Measurements from ENCODE around the gene FAM184B.
A peak's percentile ranks its signal among the peaks of the same experiment; 100 is the strongest.

Gene FAM184B

DNA sequence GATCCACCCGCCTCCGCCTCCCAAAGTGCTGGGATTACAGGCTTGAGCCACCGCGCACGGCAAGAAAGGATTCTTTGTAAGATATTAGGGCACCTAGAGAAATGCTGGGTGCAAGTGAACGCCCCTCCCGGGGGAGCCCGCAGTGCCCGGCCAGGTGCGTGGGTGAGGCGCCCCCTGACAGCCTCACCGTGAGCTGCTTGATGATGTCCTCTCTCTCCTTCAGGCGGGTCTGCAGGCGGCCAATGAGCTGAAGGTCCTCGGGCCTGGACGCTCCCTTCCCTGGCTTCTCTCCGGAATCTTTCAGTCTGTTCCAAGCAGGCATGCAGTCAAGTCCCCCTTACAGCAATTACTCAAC, 145.1 kb downstream of the FAM184B start:
- no peak for DNase-seq (ENCODE audit: low read depth in 2 of 2)

DNA sequence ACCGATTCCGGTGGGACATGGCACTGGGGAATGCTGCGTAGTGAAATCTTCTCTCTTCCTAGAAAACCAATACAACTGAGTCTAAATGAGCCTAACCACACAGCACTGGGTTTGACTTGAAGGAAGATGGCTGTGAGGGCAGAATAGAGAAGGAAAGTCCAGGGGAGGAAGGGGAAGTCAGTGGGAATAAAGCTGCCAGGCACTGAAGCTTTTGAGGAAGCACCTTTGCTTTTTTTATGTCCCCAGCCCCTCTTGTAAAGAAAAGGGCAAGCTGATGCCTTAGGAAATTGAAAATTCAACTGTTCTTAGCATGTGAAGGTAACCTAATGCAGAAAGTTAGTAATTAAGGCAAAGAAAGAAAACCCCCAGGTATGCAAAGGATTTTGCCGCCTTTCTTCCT, 146.4 kb downstream of the FAM184B start:
- no peak for DNase-seq (ENCODE audit: low read depth in 2 of 2)

DNA sequence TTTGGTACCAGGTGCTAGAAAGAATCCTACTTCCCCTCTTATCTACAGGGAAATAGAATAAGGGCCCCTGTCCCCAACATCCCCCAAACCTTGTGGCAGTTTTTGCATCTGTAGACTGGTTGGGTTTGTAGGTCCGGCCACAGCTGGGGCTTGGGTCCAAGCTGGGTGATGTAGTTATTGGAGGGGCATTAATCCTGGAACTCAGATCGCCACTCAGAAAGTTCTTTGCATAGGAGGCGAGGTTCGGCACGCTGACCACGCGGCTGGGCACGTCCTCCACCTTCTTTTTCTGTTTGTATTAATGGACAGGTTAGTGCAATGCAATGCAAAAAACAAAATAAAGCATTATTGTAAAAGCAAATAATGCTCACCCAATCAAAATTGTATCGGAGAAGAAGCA, 147.8 kb downstream of the FAM184B start:
- no peak for DNase-seq (ENCODE audit: low read depth in 2 of 2)

DNA sequence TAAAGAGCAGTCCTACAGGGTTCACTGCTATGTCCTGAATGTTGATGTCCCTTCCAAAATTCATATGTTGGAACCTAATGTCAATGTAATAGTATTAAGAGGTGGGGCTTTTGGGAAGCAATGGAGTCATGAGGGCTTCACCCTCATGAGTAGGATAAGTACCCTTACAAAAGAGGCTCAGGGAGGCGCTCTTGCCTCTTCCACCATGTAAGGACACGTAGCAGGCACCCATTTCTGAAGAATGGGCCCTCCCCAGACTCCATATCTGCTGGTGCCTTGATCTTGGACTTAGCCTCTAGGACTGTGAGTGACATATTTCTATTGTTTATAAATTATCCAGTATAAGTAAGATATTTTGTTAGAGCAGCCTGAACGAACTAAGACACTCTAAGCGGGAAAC, 151.2 kb downstream of the FAM184B start:
- no peak for DNase-seq (ENCODE audit: low read depth in 2 of 2)

DNA sequence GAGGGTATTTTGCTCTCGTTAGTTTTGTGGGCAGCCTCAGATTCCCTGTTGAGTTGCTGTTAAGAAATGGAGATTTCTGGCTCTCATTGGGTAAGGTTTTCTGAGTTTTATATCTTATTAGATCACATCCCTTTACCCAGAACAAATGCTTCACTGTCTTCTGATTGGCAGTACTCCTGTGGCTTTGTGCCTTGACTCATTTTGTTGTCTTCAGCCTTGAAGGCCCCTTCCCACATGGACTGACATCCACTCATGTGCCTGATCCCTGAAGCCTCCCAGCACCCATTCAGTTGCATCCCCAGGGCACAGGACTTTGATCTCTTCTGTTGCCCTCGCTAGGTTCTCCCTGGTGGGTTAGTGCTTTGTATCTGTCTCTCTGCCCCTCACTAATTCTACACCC, 156.6 kb downstream of the FAM184B start:
- no peak for DNase-seq (ENCODE audit: low read depth in 2 of 2)

DNA sequence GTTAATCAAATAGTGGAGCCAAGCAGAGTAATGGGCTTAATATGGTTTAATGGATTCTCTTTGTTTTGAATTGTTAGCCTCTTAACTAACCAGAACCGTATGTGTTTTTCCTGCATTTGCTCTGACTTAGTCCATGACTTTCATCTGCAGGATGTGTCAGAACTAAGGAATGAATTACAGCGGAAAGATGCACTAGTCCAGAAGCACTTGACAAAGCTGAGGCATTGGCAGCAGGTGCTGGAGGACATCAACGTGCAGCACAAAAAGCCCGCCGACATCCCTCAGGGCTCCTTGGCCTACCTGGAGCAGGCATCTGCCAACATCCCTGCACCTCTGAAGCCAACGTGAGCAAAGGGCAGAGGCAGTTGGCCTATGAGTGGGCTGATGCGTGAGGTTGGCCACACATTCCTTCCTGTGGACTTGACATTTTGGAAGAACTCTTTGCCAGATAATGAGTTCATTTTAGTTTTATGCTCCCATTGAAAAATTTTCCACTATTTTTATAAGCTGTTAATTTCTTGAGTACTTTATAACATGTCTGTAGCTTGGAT, 157.9 kb downstream of the FAM184B start:
- DNase-seq (ENCODE audit: low read depth in 2 of 2), result no peak

DNA sequence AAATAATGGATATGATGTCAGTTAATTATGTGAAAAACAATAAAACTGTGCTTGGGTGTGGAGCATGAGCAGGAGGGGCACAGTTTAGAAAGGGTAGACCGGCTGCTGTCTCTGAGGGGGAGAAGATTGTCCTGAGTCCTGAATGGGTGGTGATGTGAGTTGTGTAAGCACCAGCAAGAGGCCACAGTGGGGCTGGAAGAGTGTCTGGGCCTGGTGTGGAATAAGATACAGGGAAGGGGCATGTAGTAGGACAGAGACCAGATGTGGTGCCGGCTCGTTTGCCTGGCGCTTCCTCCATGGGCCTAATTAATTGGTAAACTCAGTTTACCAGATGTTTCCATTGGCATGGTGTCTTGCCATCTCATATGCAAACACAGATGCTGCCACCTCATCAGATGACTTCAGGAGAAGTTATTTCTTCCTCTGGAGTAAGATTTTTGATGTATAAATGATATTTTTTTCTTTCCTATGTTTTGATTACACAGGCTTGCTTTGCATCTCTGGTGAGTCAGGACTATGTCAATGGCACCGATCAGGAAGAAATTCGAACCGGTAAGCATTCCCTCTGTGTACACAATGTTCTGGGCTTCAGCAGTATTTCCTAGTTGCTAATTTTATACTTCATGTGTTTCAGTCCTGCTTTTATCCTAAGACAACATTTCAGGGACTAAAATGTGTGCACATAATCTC, 161.9 kb downstream of the FAM184B start:
- DNase-seq (ENCODE audit: low read depth in 2 of 2), result no peak

DNA sequence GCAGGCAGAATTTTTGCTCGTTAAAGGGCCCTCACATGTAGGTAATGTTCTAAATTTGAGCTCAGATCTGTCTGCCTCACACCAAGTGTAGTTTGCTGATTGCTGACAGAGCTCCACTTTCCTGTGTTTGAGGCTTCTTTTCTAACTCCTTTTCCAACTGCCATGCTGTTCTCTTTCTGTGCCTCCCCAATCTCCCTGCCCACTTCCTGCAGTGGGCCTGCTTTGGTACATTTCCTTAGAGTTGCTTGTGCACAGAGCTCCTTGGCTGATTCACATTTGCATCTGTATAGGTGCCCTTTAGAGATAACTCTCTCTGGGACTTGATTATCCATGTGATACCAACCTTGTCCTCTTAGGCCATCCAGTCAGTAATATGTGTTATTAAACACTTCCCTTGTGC, 162.5 kb downstream of the FAM184B start:
- no peak for DNase-seq (ENCODE audit: low read depth in 2 of 2)

DNA sequence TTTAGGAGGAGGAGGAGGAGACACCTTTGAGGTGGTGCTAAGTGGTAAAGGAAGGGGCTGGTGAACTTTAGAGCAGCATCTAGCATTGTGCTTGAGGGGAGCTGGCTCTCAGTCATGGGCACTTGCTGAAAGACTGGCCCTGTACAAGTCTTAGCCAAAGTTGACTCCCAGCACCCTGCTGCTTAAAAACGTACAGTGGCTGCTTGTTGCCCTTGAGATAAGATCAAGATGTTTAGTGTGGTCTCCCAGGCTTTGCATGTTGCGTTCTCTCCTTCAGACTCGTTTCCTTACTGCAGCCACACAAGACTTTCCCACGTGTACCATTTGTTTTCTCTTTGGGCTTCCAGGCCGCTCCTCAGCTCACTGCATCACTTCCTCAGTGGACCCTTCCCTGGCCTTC, 165.1 kb downstream of the FAM184B start:
- DNase-seq (ENCODE audit: low read depth in 2 of 2), result no peak

DNA sequence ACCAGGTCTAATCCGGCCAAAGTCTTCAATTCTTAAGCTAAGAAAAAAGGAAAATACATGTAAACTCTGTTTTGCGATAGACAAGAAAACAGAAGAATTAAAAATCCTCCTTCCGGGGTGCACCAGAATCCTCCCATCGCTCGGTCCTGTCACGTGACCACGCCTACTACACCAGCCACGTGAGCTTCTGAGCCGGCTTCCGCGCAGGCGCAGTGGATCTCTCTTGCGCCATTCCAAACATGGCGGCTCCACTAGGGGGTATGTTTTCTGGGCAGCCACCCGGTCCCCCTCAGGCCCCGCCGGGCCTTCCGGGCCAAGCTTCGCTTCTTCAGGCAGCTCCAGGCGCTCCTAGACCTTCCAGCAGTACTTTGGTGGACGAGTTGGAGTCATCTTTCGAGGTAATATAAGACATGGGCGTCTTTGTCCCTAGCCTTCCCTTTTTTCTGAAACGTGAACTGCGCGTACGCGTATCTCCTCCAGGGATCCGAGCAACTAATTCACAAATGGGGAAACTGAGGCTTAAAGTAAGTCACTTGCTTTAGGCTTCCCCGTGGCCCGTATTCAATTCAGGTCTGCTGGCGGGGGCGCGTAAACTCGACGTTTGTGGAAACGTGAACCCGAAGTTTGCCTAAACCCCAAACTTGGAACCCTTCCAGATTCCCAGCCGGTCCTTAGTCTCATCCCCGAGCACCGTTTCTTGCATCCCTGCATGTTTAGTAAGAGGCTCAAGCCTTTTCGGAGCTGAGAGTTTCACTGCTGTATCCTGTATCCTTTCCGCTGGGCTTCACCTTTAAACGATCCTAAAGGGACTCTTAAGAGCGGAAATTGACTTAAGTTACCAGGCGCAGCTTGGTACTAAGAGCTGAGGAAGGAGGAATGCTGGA, 166.8 kb downstream of the FAM184B start, which contains the start of gene MED28:
MED28 (plus strand) TSS at position 226 of the 884 bp plus-strand sequence; CDS start at position 240, 14 bp downstream.
- peak; percentile 93 to 95 for DNase-seq (ENCODE audit: low read depth in 2 of 2)

DNA sequence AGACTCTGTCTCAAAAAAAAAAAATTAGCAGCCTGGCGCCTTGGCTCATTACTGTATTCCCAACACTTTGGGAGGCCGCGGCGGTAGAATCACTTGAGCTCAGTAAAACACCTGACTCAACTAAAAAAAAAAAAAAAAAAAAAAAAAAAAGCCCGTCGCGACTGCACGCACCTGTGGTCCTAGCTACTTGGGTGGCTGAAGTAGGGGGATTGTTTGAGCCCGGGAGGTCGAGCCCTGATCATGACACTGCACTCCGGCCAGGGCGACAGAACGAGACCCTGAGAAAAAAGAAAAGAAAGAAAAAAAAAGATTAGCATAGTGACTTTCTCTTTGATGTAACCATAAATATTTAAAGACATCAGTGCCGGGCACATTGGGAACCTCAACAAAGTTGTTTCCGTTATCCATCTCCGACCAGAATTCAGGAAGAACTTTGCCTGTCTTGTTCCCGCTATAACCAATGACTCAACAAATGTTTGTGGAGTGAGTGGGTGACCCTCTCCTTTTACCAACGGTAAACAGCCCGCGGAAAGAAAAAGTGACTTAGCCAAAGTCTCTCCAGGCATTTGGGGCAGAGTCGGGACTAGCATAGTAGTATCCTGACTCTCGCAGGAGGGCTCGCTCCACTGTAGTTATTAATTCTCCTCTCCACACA, 167.5 kb downstream of the FAM184B start:
- no peak for DNase-seq (ENCODE audit: low read depth in 2 of 2)

DNA sequence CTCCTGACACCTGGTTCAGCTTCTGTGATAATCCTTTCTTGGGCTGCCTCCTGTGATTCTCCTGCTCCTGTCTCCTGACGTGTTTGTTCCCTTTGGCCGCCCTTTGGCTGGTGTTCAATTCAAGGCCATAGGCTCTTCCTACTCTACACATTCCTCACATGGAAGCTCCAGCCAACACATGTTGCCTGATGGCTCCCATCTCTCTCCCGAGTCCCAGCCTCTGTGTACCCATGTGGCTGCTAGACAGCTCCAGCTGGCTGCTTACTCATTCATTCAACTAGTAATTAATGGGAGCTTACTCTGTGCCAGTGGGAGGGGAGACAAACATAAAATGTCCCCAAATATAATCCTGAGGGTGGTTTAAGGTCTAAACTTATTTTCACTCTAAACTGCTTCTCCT, 176.2 kb downstream of the FAM184B start:
- DNase-seq (ENCODE audit: low read depth in 2 of 2), result no peak

DNA sequence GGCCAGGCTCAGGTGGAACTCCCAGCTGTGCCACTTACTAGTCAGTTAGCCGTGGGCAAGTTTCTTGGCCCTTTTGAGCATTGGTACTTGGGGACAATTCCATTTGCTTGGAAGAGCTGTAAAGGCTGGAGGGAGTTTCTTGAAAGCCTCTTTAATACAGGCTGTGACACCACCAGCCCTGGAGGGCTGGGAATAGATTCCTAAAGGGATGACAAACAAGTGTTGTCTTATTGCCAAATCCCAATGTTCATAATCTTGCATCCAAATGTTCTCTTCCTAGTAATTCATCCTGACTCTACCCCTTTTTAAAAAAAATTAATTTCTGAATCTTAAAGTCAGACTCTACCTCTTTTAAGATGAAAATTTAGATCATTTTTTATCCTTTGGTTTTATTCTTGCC, 181.6 kb downstream of the FAM184B start:
- no peak for DNase-seq (ENCODE audit: low read depth in 2 of 2)

DNA sequence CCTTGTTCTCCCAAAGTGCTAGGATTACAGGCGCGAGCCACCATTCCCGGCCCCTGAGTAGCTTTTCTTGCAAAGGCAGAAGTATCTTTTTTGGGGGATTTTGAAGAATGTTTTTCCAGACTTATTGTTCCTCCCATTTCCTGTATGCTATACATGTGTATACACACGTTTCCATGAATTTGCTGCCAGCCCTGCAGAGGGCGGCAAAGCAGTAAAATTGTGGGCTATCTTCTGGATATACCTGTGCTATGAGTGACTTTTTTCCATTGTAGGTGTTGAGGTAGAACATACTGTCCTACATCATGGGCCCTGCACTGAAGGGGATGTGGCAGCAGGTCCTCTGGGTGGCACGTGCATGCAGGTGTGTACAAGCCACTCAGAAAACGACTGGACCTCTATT, 183.9 kb downstream of the FAM184B start:
- DNase-seq (ENCODE audit: low read depth in 2 of 2), result no peak

DNA sequence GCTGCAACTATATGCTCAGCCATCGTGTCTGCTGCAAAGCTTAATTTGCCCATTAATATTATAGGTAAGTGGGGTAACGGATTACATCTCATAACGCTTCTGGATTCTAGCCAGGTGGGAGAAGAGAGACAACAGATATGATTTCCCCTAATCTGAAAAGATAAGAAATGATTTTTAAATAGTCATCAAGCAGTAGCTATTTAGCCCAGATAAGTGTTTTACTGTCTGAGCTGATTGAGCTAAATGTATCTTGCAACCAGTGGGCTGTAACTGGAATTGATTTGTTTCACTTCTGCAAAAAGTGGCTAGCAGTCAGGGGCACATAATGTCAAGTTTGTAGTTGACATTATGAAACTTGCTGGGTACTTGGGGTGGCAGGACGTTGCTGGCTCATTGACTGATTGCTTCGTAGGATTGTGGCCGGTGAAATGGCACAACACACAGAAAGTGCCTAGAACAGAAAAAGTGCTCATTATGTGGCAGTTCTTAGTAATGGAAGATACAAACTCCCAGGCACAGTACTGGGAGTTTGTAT, 185.9 kb downstream of the FAM184B start:
- DNase-seq (ENCODE audit: low read depth in 2 of 2), result no peak

DNA sequence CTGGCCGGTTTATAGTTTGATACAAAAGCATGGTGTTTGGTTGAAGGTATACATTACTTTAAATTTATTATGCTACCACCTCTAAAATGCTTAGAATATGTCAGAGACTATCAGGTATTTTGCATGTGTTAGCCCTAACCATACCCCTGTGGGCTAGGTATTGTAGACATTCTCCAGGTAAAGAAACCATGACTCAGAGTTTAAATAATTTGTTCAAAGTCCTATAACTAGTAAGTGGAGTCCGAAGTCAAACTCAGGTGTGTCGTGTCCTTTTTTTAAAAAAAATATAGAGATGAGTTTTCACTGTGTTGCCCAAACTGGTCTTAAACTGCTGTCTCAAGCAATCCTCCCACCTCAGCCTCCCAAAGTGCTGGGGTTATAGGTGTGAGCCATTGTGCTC, 192.1 kb downstream of the FAM184B start:
- no peak for DNase-seq (ENCODE audit: low read depth in 2 of 2)

DNA sequence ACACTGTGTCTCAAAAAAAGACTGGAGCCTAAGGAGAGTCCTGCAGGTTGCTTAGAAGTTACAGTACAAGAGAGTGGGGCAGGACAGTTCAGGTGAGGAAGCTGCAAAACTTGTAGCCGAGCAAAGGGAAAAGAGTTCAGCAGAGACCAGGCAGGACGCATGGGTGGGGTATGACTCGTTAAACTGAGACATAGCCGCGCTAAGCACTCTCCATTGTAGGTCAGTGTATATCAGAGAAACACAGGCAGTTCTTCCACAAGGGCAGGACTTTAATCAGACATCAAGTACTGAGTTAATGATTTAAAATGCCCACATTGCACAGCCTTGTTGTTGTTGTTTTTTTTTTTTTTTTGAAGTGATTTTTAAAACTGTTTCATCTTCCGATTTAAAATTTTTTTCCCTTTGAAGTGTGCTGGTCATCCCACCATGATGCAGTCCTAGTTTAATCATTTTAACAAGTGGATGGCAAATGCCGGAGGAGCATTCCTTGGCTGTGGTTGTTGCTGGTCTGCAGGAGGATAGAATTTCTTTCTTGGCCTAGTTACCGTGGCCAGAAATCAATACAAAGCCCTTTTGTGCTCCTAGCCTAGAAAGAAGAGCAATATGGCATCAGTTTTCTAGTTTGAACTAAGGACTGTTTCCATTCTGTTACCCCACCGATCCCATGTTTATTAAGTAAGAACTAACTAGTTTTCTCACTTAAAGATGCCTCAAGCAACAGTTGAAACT, 194.2 kb downstream of the FAM184B start:
- no peak for DNase-seq (ENCODE audit: low read depth in 2 of 2)

DNA sequence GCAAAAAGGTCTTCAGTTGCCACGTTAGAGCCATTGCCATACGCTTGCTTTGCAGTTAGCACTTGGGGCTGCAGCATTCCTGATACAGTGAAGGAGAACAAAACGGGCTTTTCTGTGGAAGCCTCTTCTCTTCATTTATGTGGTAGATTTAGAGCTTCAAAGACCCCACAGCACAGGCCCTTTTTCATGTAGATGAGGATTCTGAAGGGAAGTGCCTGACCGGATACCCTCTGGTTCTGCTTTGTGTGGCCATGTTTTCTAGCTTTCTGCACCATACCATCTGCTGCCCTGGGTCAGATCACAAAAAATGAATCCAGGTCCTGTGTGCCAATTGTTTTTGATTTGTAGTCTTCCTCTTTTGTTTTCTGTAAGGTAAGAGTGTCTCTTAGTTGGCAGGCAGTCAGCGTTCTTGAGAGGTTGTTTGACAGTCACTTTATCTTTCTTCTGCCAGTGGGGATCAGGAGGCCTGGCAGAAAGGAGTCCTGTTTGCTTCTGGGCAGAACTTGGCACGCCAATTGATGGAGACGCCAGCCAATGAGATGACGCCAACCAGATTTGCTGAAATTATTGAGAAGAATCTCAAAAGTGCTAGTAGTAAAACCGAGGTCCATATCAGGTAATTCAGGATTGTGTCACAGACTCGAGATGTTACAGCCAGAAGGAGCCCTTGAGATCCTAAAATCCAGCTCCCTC, 196.8 kb downstream of the FAM184B start:
- no peak for DNase-seq (ENCODE audit: low read depth in 2 of 2)

DNA sequence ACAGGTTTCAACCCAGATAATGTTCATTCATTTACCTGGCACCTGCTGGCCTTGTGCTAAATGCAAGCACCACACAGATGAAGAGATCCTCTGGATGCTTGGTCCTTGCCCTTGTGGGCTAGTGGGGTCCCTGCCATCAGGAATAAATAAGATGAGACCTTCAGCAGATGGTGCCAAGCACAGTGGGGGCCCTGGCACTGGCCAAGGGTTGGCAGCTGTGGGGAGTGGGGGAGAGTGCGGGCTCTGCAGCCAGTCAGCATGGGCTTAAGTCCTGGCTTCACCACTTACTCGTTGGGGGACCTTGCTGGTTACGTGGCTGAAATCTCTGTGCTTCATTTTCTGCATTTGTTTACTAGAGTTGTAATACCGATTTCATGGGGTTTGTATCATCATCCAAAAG, 197.5 kb downstream of the FAM184B start:
- no peak for DNase-seq (ENCODE audit: low read depth in 2 of 2)

DNA sequence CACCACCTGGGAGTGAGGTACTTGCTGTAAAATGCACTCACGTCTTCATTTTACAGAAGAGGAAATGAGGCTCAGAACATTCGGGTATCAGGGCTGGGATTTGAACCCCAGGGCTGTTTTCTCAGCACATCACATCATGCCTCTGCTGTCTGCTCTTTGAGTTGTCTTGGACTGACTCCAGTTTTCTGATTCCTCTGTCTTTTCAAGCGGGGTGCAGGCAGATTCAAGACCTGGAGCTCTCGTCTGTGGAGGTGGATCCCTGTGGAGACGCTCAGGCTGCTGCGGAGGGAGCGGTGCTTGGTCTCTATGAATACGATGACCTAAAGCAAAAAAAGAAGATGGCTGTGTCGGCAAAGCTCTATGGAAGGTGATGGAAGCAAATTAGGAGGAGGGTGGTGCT, 198.1 kb downstream of the FAM184B start:
- DNase-seq (ENCODE audit: low read depth in 2 of 2), result no peak

DNA sequence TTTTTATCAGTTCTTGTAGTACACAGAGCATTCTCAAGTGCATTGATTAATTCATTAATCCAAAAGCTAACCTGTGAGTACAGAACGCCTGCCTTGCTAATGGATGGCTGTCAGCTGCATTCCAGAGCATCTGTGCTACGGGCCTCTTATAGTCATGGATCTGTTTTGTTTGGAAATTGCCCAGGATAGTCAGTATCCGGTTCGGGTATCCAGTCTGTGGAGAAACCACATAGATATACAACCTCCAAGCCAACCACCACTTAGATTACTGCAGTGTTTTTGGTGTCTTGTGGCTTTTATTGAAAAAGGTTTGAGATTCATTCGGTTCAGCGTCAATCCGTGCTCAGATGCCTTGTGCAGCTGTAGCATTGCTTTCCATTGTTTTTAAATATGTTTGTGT, 200.5 kb downstream of the FAM184B start:
- DNase-seq (ENCODE audit: low read depth in 2 of 2), result no peak

All from activated CD4-positive, alpha-beta T cell treated with anti-CD3 and anti-CD28 coated beads for 24 hours (primary cell).